HUES48 (cell line): ENCODE results near the gene MYO15B.

Experiments used
- H3K27ac ChIP-seq: one replicate; pipeline ENCODE4 v1.7.0; 2013; ENCODE audit warnings: low read depth, low read length, inconsistent platforms
- H3K27me3 ChIP-seq: 2 replicates; pipeline ENCODE4 v1.6.1; 2013; ENCODE audit warnings: mild to moderate bottlenecking, low read length; ENCODE audit not compliant: control insufficient read depth, insufficient read depth
- H3K36me3 ChIP-seq: 2 replicates; pipeline ENCODE4 v1.6.1; 2013; ENCODE audit warnings: low read length; ENCODE audit not compliant: control insufficient read depth, insufficient read depth
- H3K4me1 ChIP-seq: 2 replicates; pipeline ENCODE4 v1.6.1; 2013; ENCODE audit warnings: mild to moderate bottlenecking, low read length; ENCODE audit not compliant: control insufficient read depth, insufficient read depth
- H3K4me3 ChIP-seq: 2 replicates; pipeline ENCODE4 v1.5.1; 2013; ENCODE audit warnings: mild to moderate bottlenecking, low read depth, low read length
- H3K9ac ChIP-seq: 2 replicates; pipeline ENCODE4 v1.6.1; 2013; ENCODE audit warnings: mild to moderate bottlenecking, low read depth, low read length, moderate library complexity
- H3K9me3 ChIP-seq: 2 replicates; pipeline ENCODE4 v1.6.1; 2013; ENCODE audit warnings: low read length; ENCODE audit not compliant: control insufficient read depth, insufficient read depth

Gene MYO15B

GRCh38 chr17:75570034-75570676, 17.4 kb upstream of the MYO15B start:
- no peaks in the 10 kb centered on the region for H3K4me1 ChIP-seq
- no peaks in the 10 kb centered on the region for H3K9me3 ChIP-seq
- H3K4me3 ChIP-seq: no peak overlapping the region
- H3K27me3 ChIP-seq: no peaks in the 10 kb centered on the region
- no peak overlapping the region for H3K27ac ChIP-seq
- no peak overlapping the region for H3K9ac ChIP-seq
- H3K36me3 ChIP-seq: peaks cover 15% of the 10 kb centered on the region

GRCh38 chr17:75570772-75571171, 16.8 kb upstream of the MYO15B start:
- H3K4me1 ChIP-seq: no peaks in the 10 kb centered on the region
- no peaks in the 10 kb centered on the region for H3K9me3 ChIP-seq
- no peak overlapping the region for H3K27ac ChIP-seq
- H3K36me3 ChIP-seq: peaks cover 15% of the 10 kb centered on the region
- H3K9ac ChIP-seq: no peak overlapping the region
- no peaks in the 10 kb centered on the region for H3K27me3 ChIP-seq
- H3K4me3 ChIP-seq: no peak overlapping the region

GRCh38 chr17:75571197-75571884, 16.3 kb upstream of the MYO15B start:
- no peak overlapping the region for H3K27ac ChIP-seq
- H3K27me3 ChIP-seq: no peaks in the 10 kb centered on the region
- H3K36me3 ChIP-seq: peaks cover 15% of the 10 kb centered on the region
- H3K9ac ChIP-seq: no peak overlapping the region
- H3K4me1 ChIP-seq: no peaks in the 10 kb centered on the region
- no peaks in the 10 kb centered on the region for H3K9me3 ChIP-seq
- no peak overlapping the region for H3K4me3 ChIP-seq

- H3K27me3 ChIP-seq: no peaks in the 10 kb centered on the region
- no peaks in the 10 kb centered on the region for H3K4me1 ChIP-seq
- H3K27ac ChIP-seq: no peak overlapping the region
- no peak overlapping the region for H3K9ac ChIP-seq
- H3K36me3 ChIP-seq: peaks cover 15% of the 10 kb centered on the region
- H3K9me3 ChIP-seq: no peaks in the 10 kb centered on the region
- H3K4me3 ChIP-seq: no peak overlapping the region
Observed at GRCh38 chr17:75571885-75572215, 15.8 kb upstream of the MYO15B start.

- no peaks in the 10 kb centered on the region for H3K9me3 ChIP-seq
- H3K4me1 ChIP-seq: no peaks in the 10 kb centered on the region
- H3K4me3 ChIP-seq: no peak overlapping the region
Observed at GRCh38 chr17:75572713-75573539, 14.7 kb upstream of the MYO15B start.

GRCh38 chr17:75573540-75573957, 14.1 kb upstream of the MYO15B start:
- Histone ChIP-seq H3K27ac (no peak overlapping the region), H3K4me3 (no peak overlapping the region), H3K9ac (no peak overlapping the region), H3K4me1 (no peaks in the 10 kb centered on the region), H3K9me3 (no peaks in the 10 kb centered on the region), H3K27me3 (no peaks in the 10 kb centered on the region), H3K36me3 (peaks cover 15% of the 10 kb centered on the region)

More at GRCh38 chr17:75572713-75573539, 14.7 kb upstream of the MYO15B start:
- no peak overlapping the region for H3K27ac ChIP-seq
- H3K36me3 ChIP-seq: peaks cover 15% of the 10 kb centered on the region
- H3K9ac ChIP-seq: no peak overlapping the region
- H3K27me3 ChIP-seq: no peaks in the 10 kb centered on the region

GRCh38 chr17:75573994-75574393, 13.6 kb upstream of the MYO15B start:
- Histone ChIP-seq H3K36me3 (peaks cover 11% of the 10 kb centered on the region), H3K27me3 (no peaks in the 10 kb centered on the region), H3K4me1 (no peaks in the 10 kb centered on the region), H3K9ac (no peak overlapping the region), H3K4me3 (no peak overlapping the region), H3K9me3 (no peaks in the 10 kb centered on the region), H3K27ac (no peak overlapping the region)

GRCh38 chr17:75574404-75575036, 13.1 kb upstream of the MYO15B start:
- H3K27ac ChIP-seq: no peak overlapping the region
- H3K36me3 ChIP-seq: peaks cover 8% of the 10 kb centered on the region
- H3K9me3 ChIP-seq: no peaks in the 10 kb centered on the region
- H3K9ac ChIP-seq: no peak overlapping the region
- H3K4me3 ChIP-seq: no peak overlapping the region
- H3K4me1 ChIP-seq: no peaks in the 10 kb centered on the region
- no peaks in the 10 kb centered on the region for H3K27me3 ChIP-seq

- no peak overlapping the region for H3K9ac ChIP-seq
- no peak overlapping the region for H3K4me3 ChIP-seq
- no peaks in the 10 kb centered on the region for H3K9me3 ChIP-seq
- no peaks in the 10 kb centered on the region for H3K27me3 ChIP-seq
- H3K27ac ChIP-seq: no peak overlapping the region
- H3K36me3 ChIP-seq: peaks cover 7% of the 10 kb centered on the region
- H3K4me1 ChIP-seq: no peaks in the 10 kb centered on the region
Observed at GRCh38 chr17:75575197-75575596, 12.4 kb upstream of the MYO15B start.

- H3K27me3 ChIP-seq: no peaks in the 10 kb centered on the region
- H3K27ac ChIP-seq: no peak overlapping the region
- H3K36me3 ChIP-seq: peaks cover 3% of the 10 kb centered on the region; the same call in 1 of the 2 replicates
- no peak overlapping the region for H3K9ac ChIP-seq
- no peak overlapping the region for H3K4me3 ChIP-seq
- H3K9me3 ChIP-seq: no peaks in the 10 kb centered on the region
- no peaks in the 10 kb centered on the region for H3K4me1 ChIP-seq
Observed at GRCh38 chr17:75575728-75576127, 11.9 kb upstream of the MYO15B start.
